Epithelial cell of proximal tubule (primary cell): ENCODE results near the gene RAB34. TPM values are rescaled to one million over a fixed set of nuclear protein-coding genes. Genes with fewer than 3 reads are reported as not detected.

ENCODE experiments used
- DNase-seq: peaks from one replicate; pipeline ENCODE4 v3.0.0-alpha.2; 2011; ENCODE audit warnings: low read depth
- H3K4me3 ChIP-seq: 2 replicates; pipeline ENCODE4 v1.5.1; 2011; ENCODE audit warnings: low read depth, mild to moderate bottlenecking, low read length
- total RNA-seq: library from RNA; depleted of rRNA; stranded (reverse); fragments of >200 nt; gene quantifications from 2 replicates; pipeline ENCODE4 v1.2.3, GENCODE V29; 2015
- TF ChIP-seq, protein P1 (sequence below): conservative IDR thresholded peaks from 2 replicates; pipeline ENCODE4 v1.5.1; 2012; ENCODE audit warnings: low read depth, mild to moderate bottlenecking, low read length

The RAB34 gene
- total RNA-seq, 1 donor from 2014 or later, result 649 TPM

DNA sequence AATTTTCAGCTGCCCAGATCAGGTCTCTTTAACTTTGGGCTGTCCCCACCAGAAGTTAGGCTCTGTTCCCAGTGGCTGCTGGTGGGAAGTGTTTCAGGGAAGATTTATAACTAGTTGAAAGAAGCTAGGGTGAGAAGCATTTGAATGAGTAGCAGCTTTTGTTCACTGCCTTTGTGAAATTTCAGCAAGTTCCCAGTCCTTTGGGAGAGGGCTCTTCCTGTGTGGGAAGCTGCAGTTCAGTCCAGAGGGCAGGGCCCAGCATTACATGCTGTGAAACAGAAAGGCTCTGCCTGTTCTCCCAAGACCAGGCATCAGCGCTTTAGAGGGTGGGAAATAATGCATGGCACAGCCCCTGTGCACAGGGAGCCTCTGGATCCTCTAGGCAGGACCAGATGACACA lies 23.8 kb downstream of the RAB34 start:
- TF ChIP-seq, protein P1, sequence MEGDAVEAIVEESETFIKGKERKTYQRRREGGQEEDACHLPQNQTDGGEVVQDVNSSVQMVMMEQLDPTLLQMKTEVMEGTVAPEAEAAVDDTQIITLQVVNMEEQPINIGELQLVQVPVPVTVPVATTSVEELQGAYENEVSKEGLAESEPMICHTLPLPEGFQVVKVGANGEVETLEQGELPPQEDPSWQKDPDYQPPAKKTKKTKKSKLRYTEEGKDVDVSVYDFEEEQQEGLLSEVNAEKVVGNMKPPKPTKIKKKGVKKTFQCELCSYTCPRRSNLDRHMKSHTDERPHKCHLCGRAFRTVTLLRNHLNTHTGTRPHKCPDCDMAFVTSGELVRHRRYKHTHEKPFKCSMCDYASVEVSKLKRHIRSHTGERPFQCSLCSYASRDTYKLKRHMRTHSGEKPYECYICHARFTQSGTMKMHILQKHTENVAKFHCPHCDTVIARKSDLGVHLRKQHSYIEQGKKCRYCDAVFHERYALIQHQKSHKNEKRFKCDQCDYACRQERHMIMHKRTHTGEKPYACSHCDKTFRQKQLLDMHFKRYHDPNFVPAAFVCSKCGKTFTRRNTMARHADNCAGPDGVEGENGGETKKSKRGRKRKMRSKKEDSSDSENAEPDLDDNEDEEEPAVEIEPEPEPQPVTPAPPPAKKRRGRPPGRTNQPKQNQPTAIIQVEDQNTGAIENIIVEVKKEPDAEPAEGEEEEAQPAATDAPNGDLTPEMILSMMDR, result no peak
- no peak overlapping the region for H3K4me3 ChIP-seq
- DNase-seq, result no peak

DNA sequence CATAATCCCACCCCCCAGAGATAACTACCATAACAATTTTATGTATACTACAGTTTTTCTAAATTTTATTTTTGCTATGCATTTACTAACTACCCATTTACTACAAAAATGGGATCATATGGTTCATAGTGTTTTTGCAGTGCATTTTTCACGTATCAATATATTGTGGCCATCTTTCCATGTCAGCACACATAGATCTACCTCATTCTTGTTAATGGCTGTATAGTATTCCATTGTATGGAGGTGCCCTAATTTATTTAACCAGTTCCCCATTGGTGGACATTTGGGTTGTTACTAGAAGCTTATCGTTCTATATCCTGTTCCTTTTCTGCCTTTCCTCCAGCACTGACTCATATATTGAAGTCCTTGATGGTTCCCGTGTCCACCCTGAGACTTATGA lies 28.7 kb downstream of the RAB34 start:
- no peak for DNase-seq
- TF ChIP-seq, protein P1, result no peak
- H3K4me3 ChIP-seq, result no peak overlapping the region

DNA sequence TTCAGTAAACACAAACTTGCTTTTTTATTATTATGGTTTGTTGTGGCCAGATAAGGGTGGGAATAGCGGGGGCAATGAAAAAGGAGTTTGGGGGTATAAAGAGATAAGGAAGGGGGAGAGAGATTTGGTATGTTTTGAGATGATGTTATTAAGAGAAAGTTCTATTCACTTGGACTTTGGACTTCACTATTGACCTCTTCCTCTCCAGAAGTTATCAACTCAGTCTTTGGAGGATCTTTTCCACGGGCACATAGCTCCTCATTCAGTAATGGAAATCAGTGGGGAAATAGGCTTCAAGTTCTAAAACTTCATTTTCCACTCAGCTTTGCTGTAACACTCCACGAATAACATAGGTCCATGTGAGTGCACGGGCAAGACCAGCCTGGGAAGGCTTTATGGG lies 29.2 kb downstream of the RAB34 start:
- TF ChIP-seq, protein P1, result no peak
- no peak overlapping the region for H3K4me3 ChIP-seq
- DNase-seq, result no peak

DNA sequence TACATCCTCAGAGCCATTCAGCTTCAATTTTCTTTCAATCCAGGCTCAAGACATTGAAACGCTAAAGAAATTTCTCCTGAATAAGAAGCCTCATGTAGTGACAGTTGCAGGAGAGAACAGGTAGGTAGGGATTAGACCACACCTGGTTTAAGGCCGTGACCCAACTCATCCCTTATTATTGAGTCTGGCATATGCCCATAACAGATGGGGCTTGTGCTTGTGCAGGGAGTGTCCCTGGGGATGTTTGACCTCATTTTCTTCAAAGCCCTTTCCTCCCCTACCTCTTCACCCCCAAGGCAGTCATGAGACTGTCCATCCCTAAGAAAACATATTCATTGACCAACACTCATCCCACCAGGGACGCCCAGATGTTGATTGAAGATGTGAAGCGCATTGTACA lies 31.4 kb downstream of the RAB34 start:
- DNase-seq, result no peak
- H3K4me3 ChIP-seq, result no peak overlapping the region
- TF ChIP-seq, protein P1, result no peak

DNA sequence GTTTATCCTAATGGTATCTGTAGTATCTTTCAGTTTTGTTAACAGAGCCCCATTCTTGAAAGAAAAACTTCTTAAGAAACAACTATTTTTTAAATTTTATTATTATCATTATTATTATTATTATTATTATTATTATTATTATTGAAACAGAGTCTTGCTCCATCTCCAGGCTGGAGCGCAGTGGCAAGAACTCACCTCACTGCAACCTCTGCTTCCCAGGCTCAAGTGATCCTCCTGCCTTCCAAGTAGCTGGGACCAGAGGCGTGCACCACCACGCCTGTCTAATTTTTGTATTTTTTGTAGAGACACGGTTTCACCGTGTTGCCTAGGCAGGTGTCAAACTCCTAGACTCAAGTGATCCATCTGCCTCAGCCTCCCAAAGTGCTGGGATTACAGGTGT lies 32.3 kb downstream of the RAB34 start:
- no peak overlapping the region for H3K4me3 ChIP-seq

DNA sequence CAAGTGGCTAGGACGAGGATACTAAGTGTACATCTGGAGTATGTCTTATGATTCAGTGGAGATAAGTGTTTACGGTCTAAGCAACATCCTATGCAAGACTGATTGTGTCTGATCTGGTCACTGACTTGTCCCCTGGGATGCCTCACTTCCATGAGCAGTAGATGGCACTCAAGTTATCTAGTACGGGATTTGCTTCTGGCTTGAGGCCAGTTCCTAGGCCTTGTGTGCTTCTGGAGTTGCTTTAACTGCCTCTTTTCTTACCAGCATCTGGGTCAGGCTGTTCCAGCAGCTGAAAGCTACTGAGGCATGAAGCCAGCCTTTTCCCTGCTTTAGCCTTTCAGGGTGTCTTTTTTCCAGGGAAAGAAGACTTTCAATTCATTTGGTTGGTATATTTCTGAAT lies 32.7 kb downstream of the RAB34 start:
- H3K4me3 ChIP-seq, result no peak overlapping the region
- TF ChIP-seq, protein P1, result peak; percentile 49
- DNase-seq, result peak; percentile 43

More for the DNA sequence above, 32.3 kb downstream of the RAB34 start:
- TF ChIP-seq, protein P1, result no peak
- DNase-seq, result no peak

DNA sequence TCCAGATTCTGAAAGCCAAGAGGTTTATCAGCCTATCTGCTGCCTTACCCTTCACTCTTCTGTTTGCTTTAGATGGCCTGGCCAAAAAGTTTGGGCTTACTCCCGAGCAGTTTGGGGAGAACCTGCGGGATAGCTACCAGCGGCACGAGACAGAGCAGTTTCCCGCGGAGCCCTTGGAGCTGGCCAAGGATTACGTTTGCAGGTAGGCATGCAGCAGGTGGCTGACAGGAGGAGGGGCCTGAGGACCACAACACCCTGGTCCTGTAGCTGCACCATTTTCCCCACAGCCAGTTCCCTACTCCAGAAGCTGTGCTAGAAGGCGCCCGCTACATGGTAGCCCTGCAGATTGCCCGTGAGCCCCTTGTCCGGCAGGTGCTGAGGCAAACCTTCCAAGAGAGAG lies 35.0 kb downstream of the RAB34 start:
- TF ChIP-seq, protein P1, result no peak
- no peak overlapping the region for H3K4me3 ChIP-seq
- DNase-seq, result no peak
